Osteoblast (primary cell): ENCODE measurements around the gene TNFSF4. TPM values are rescaled to one million over a fixed set of nuclear protein-coding genes. Genes with fewer than 3 reads are reported as not detected.

ENCODE experiments used
- DNase-seq: peaks from one replicate; pipeline ENCODE4 v3.0.0; 2011; ENCODE audit warnings: low spot score, mixed read lengths; ENCODE audit not compliant: insufficient read length; ENCODE audit errors: missing footprints
- H2AFZ ChIP-seq: 2 replicates; pipeline ENCODE4 v1.6.0; 2011; ENCODE audit warnings: mild to moderate bottlenecking, low read length
- H3K27ac ChIP-seq: 2 replicates; pipeline ENCODE4 v1.5.1; 2011; ENCODE audit warnings: mild to moderate bottlenecking, low read depth, low read length, moderate library complexity
- H3K27me3 ChIP-seq: 2 replicates; pipeline ENCODE4 v1.6.0; 2012; ENCODE audit warnings: mild to moderate bottlenecking, control low read depth, inconsistent platforms, low read length, moderate library complexity; ENCODE audit not compliant: insufficient read depth
- H3K36me3 ChIP-seq: 2 replicates; pipeline ENCODE4 v1.5.1; 2011; ENCODE audit warnings: mild to moderate bottlenecking, low read length, control low read depth, moderate library complexity; ENCODE audit not compliant: insufficient read depth
- H3K4me1 ChIP-seq: 2 replicates; pipeline ENCODE4 v1.5.1; 2011; ENCODE audit warnings: mild to moderate bottlenecking, low read length, control low read depth, moderate library complexity; ENCODE audit not compliant: insufficient read depth
- H3K4me2 ChIP-seq: 2 replicates; pipeline ENCODE4 v1.6.0; 2011; ENCODE audit warnings: mild to moderate bottlenecking, low read length; ENCODE audit not compliant: insufficient read depth
- H3K4me3 ChIP-seq: fragments of 200-600 bp; sonication (generic); 3 replicates; pipeline ENCODE4 v1.5.1; 2012; ENCODE audit warnings: mild to moderate bottlenecking, low read length, inconsistent platforms; ENCODE audit not compliant: insufficient read depth
- H3K79me2 ChIP-seq: 2 replicates; pipeline ENCODE4 v1.6.0; 2012; ENCODE audit warnings: mild to moderate bottlenecking, low read length, control low read depth, inconsistent platforms; ENCODE audit not compliant: insufficient read depth
- H3K9me3 ChIP-seq: 2 replicates; pipeline ENCODE4 v1.5.1; 2011; ENCODE audit warnings: low read depth, low read length, control low read depth
- H4K20me1 ChIP-seq: 2 replicates; pipeline ENCODE4 v1.6.0; 2012; ENCODE audit warnings: mild to moderate bottlenecking, low read length, control low read depth; ENCODE audit not compliant: insufficient read depth
- CTCF ChIP-seq: IDR thresholded peaks from 2 replicates; pipeline ENCODE4 v1.5.1; 2011; ENCODE audit warnings: mild to moderate bottlenecking, low read depth, low read length, moderate library complexity; ENCODE audit errors: extremely low read depth
- total RNA-seq: library from RNA; depleted of rRNA; stranded (reverse); fragments of >200 nt; gene quantifications from 2 replicates; pipeline ENCODE4 v1.2.3, GENCODE V29; 2012

The TNFSF4 gene
- total RNA-seq, 1 donor = 1.1 TPM

GRCh38 chr1:173204693-173205092 lies 2.4 kb downstream of the TNFSF4 start:
- Histone ChIP-seq H2AFZ (no peak overlapping the region), H3K27me3 (no peaks in the 10 kb centered on the region), H3K4me1 (peaks cover 31% of the 10 kb centered on the region), H4K20me1 (no peaks in the 10 kb centered on the region), H3K4me3 (no peak overlapping the region), H3K9me3 (no peaks in the 10 kb centered on the region), H3K79me2 (no peaks in the 10 kb centered on the region), H3K36me3 (no peaks in the 10 kb centered on the region), H3K27ac (no peak overlapping the region), H3K4me2 (no peak overlapping the region)
- TF ChIP-seq CTCF = no peak
- no peak for DNase-seq

- no peaks in the 10 kb centered on the region for H3K9me3 ChIP-seq
- no peaks in the 10 kb centered on the region for H3K36me3 ChIP-seq
- peak; percentile 67 for TF ChIP-seq CTCF
- no peaks in the 10 kb centered on the region for H4K20me1 ChIP-seq
- H3K4me3 ChIP-seq = no peak overlapping the region
- H3K4me2 ChIP-seq = peak overlapping the region; percentile 3
- no peaks in the 10 kb centered on the region for H3K27me3 ChIP-seq
- H3K79me2 ChIP-seq = no peaks in the 10 kb centered on the region
- H3K4me1 ChIP-seq = peaks cover 24% of the 10 kb centered on the region
- no peak for DNase-seq
- peak overlapping the region; percentile 10 for H3K27ac ChIP-seq
- no peak overlapping the region for H2AFZ ChIP-seq
Measured at GRCh38 chr1:173202424-173203145, 4.5 kb downstream of the TNFSF4 start.

- Histone ChIP-seq H3K4me1 (peaks cover 19% of the 10 kb centered on the region), H3K27me3 (no peaks in the 10 kb centered on the region), H3K79me2 (no peaks in the 10 kb centered on the region), H3K4me2 (no peak overlapping the region), H3K9me3 (no peaks in the 10 kb centered on the region), H3K36me3 (no peaks in the 10 kb centered on the region), H3K4me3 (no peak overlapping the region), H2AFZ (no peak overlapping the region), H3K27ac (no peak overlapping the region), H4K20me1 (no peaks in the 10 kb centered on the region)
- no peak for TF ChIP-seq CTCF
- no peak for DNase-seq
Measured at GRCh38 chr1:173201969-173202368, 5.2 kb downstream of the TNFSF4 start.

GRCh38 chr1:173195596-173196088 lies 11.5 kb downstream of the TNFSF4 start:
- Histone ChIP-seq H3K27ac (no peak overlapping the region), H3K4me2 (no peak overlapping the region), H3K4me3 (no peak overlapping the region), H3K79me2 (no peaks in the 10 kb centered on the region), H3K4me1 (peaks cover 18% of the 10 kb centered on the region), H3K9me3 (no peaks in the 10 kb centered on the region), H3K36me3 (no peaks in the 10 kb centered on the region), H3K27me3 (no peaks in the 10 kb centered on the region), H4K20me1 (no peaks in the 10 kb centered on the region), H2AFZ (no peak overlapping the region)
- no peak for DNase-seq
- TF ChIP-seq CTCF = no peak
